CD4-positive, CD25-positive, alpha-beta regulatory T cell (primary cell): Measurements from ENCODE around the gene RBM38. TPM values are rescaled to one million over a fixed set of nuclear protein-coding genes. Genes with fewer than 3 reads are reported as not detected.
"Not testable (repeated sequence)": the region's sequence is repeated elsewhere in the genome, so short reads cannot be mapped to it uniquely, and the experiment has no call there.

Experiments
- ATAC-seq, 2 donors: fragments of 150-1000 bp; cut with Tn5 transposase; one replicate each; pipeline ENCODE4 v1.10.0; 2021; ENCODE audit warnings: low read depth in 2 of 2, moderate number of reproducible peaks in 2 of 2, moderate library complexity in 1 of 2
- DNase-seq, 3 donors: peaks; one replicate each; pipeline versions ENCODE4 v3.0.0 to v3.0.0-alpha.2; 2012 to 2022; ENCODE audit warnings: mixed read lengths in 1 of 3
- H3K27ac ChIP-seq: one replicate; pipeline ENCODE4 v1.7.0; 2013; ENCODE audit warnings: mild to moderate bottlenecking, low read length; ENCODE audit not compliant: insufficient read depth, poor library complexity, severe bottlenecking
- H3K27me3 ChIP-seq: one replicate; pipeline ENCODE4 v1.7.0; 2013; ENCODE audit warnings: low read length; ENCODE audit not compliant: control insufficient read depth, insufficient read depth
- H3K36me3 ChIP-seq: one replicate; pipeline ENCODE4 v1.7.0; 2013; ENCODE audit warnings: mild to moderate bottlenecking, low read length, moderate library complexity; ENCODE audit not compliant: control insufficient read depth, insufficient read depth
- H3K4me1 ChIP-seq: 2 replicates; pipeline ENCODE4 v1.7.0; 2013; ENCODE audit warnings: mild to moderate bottlenecking, low read length; ENCODE audit not compliant: insufficient read depth, control insufficient read depth, poor library complexity, severe bottlenecking
- H3K4me3 ChIP-seq: one replicate; pipeline ENCODE4 v1.7.0; 2013; ENCODE audit warnings: low read depth, mild to moderate bottlenecking, low read length, moderate library complexity
- H3K9me3 ChIP-seq, 2 experiments: 1 replicate in 1 of 2; 2 replicates in 1 of 2; pipeline ENCODE4 v1.7.0; 2013; ENCODE audit warnings: low read length in 2 of 2, mild to moderate bottlenecking in 1 of 2, moderate library complexity in 1 of 2; ENCODE audit not compliant: control insufficient read depth in 2 of 2
- H3K27ac Mint-ChIP-seq, 3 donors: one replicate each; pipeline ENCODE4 v1.8.0; 2020 to 2022; ENCODE audit warnings: mild to moderate bottlenecking in 3 of 3, mixed read lengths in 3 of 3, moderate library complexity in 2 of 3
- H3K27me3 Mint-ChIP-seq: one replicate; pipeline ENCODE4 v1.8.0; 2022; ENCODE audit warnings: mild to moderate bottlenecking, mixed read lengths
- H3K36me3 Mint-ChIP-seq: one replicate; pipeline ENCODE4 v1.8.0; 2020; ENCODE audit warnings: mixed read lengths
- H3K4me1 Mint-ChIP-seq, 4 donors: one replicate each; pipeline ENCODE4 v1.8.0; 2020 to 2022; ENCODE audit warnings: mixed read lengths in 4 of 4, mild to moderate bottlenecking in 1 of 4
- H3K4me3 Mint-ChIP-seq, 4 donors: one replicate each; pipeline ENCODE4 v1.8.0; 2020 to 2022; ENCODE audit warnings: mild to moderate bottlenecking in 4 of 4, mixed read lengths in 4 of 4, moderate library complexity in 3 of 4
- H3K9me3 Mint-ChIP-seq, 7 donors: one replicate each; pipeline ENCODE4 v1.8.0; 2020 to 2022; ENCODE audit warnings: mixed read lengths in 7 of 7, mild to moderate bottlenecking in 3 of 7, moderate library complexity in 2 of 7
- polyA plus RNA-seq, 4 donors: library from polyadenylated mRNA; unstranded; fragments of 300-500 nt; fragmentation: Illumina TruSeq; gene quantifications; one replicate each; pipeline ENCODE4 v1.2.3, GENCODE V29; 2021
- total RNA-seq: library from RNA; stranded (reverse); gene quantifications from one replicate; pipeline ENCODE4 v1.2.3, GENCODE V29; 2022

Gene RBM38
- total and polyA plus RNA-seq, 5 donors from 2014 or later = 71.9 to 322 (median 126) TPM

- H3K9me3 Mint-ChIP-seq = no peaks in the 10 kb centered on the region
Measured at GRCh38 chr20:57415771-57416170, 24.6 kb downstream of the RBM38 start.

GRCh38 chr20:57416296-57417022 is 25.3 kb downstream of the RBM38 start:
- Mint-ChIP-seq H3K27me3 (peaks cover 8% of the 10 kb centered on the region), H3K4me1 (peaks cover 0 to 25% (median 7%) of the 10 kb centered on the region in 4 donors)
- ATAC-seq = no peak

More at GRCh38 chr20:57415771-57416170, 24.6 kb downstream of the RBM38 start:
- Mint-ChIP-seq H3K36me3 (peaks cover 4% of the 10 kb centered on the region), H3K4me3 (no peak overlapping the region), H3K4me1 (peaks cover 0 to 30% (median 8%) of the 10 kb centered on the region in 4 donors), H3K27me3 (peaks cover 8% of the 10 kb centered on the region), H3K27ac (peak overlapping the region in 2 of 3 donors; percentile 33 to 75)
- ATAC-seq (no peak), DNase-seq (no peak)
- no peak overlapping the region for H3K27ac ChIP-seq
- H3K4me3 ChIP-seq = no peak overlapping the region
- no peaks in the 10 kb centered on the region for H3K27me3 ChIP-seq
- peaks cover 6% of the 10 kb centered on the region for H3K4me1 ChIP-seq
- no peaks in the 10 kb centered on the region for H3K36me3 ChIP-seq
- no peaks in the 10 kb centered on the region for H3K9me3 ChIP-seq

GRCh38 chr20:57417051-57417689 is 26.0 kb downstream of the RBM38 start:
- Histone ChIP-seq H3K36me3 (no peaks in the 10 kb centered on the region), H3K4me3 (no peak overlapping the region), H3K27me3 (no peaks in the 10 kb centered on the region), H3K27ac (no peak overlapping the region), H3K4me1 (peaks cover 1% of the 10 kb centered on the region), H3K9me3 (no peaks in the 10 kb centered on the region)
- DNase-seq (no peak), ATAC-seq (no peak)
- Mint-ChIP-seq H3K27me3 (peaks cover 8% of the 10 kb centered on the region), H3K9me3 (no peaks in the 10 kb centered on the region), H3K36me3 (no peaks in the 10 kb centered on the region), H3K27ac (peak overlapping the region in 1 of 3 donors; percentile 25), H3K4me3 (no peak overlapping the region), H3K4me1 (peaks cover 5 to 27% (median 7%) of the 10 kb centered on the region in 4 donors)

More at GRCh38 chr20:57416296-57417022, 25.3 kb downstream of the RBM38 start:
- no peak for DNase-seq
- no peaks in the 10 kb centered on the region for H3K9me3 Mint-ChIP-seq
- Histone ChIP-seq H3K27ac (no peak overlapping the region), H3K9me3 (no peaks in the 10 kb centered on the region), H3K27me3 (no peaks in the 10 kb centered on the region), H3K4me1 (peaks cover 6% of the 10 kb centered on the region), H3K4me3 (no peak overlapping the region), H3K36me3 (no peaks in the 10 kb centered on the region)
- H3K4me3 Mint-ChIP-seq = no peak overlapping the region
- H3K36me3 Mint-ChIP-seq = no peaks in the 10 kb centered on the region
- peak overlapping the region in 2 of 3 donors; percentile 25 to 75 for H3K27ac Mint-ChIP-seq

- Histone ChIP-seq H3K36me3 (no peaks in the 10 kb centered on the region), H3K4me1 (no peaks in the 10 kb centered on the region), H3K9me3 (no peaks in the 10 kb centered on the region), H3K27ac (no peak overlapping the region), H3K27me3 (no peaks in the 10 kb centered on the region), H3K4me3 (no peak overlapping the region)
- Mint-ChIP-seq H3K27me3 (peaks cover 8% of the 10 kb centered on the region), H3K9me3 (no peaks in the 10 kb centered on the region), H3K36me3 (no peaks in the 10 kb centered on the region), H3K4me1 (peaks cover 6 to 20% (median 7%) of the 10 kb centered on the region in 4 donors), H3K27ac (peak overlapping the region in 1 of 3 donors; percentile 58), H3K4me3 (no peak overlapping the region)
- ATAC-seq (no peak), DNase-seq (no peak)
Measured at GRCh38 chr20:57417830-57418780, 26.9 kb downstream of the RBM38 start.

- Mint-ChIP-seq H3K4me1 (peaks cover 7 to 30% (median 11%) of the 10 kb centered on the region in 4 donors), H3K27ac (peak overlapping the region in 1 of 3 donors; percentile 58), H3K4me3 (peak overlapping the region in 1 of 4 donors; percentile 38)
- not testable (repeated sequence) for H3K27me3 Mint-ChIP-seq, H3K9me3 Mint-ChIP-seq, H3K9me3 ChIP-seq, H3K36me3 Mint-ChIP-seq, H3K4me1 ChIP-seq, H3K27ac ChIP-seq, DNase-seq, H3K4me3 ChIP-seq, H3K36me3 ChIP-seq, H3K27me3 ChIP-seq, ATAC-seq
Measured at GRCh38 chr20:57419479-57419878, 28.3 kb downstream of the RBM38 start.

- Histone ChIP-seq H3K36me3 (no peaks in the 10 kb centered on the region), H3K4me1 (peaks cover 3% of the 10 kb centered on the region), H3K27ac (no peak overlapping the region), H3K4me3 (no peak overlapping the region), H3K27me3 (no peaks in the 10 kb centered on the region), H3K9me3 (no peaks in the 10 kb centered on the region)
- ATAC-seq (no peak), DNase-seq (no peak)
- H3K27me3 Mint-ChIP-seq = peaks cover 8% of the 10 kb centered on the region
- peaks cover 0 to 2% (median 0%) of the 10 kb centered on the region in 7 donors for H3K9me3 Mint-ChIP-seq
- peaks cover 7 to 35% (median 14%) of the 10 kb centered on the region in 4 donors for H3K4me1 Mint-ChIP-seq
- no peak overlapping the region for H3K27ac Mint-ChIP-seq
- no peak overlapping the region for H3K4me3 Mint-ChIP-seq
- H3K36me3 Mint-ChIP-seq = no peaks in the 10 kb centered on the region
Measured at GRCh38 chr20:57420571-57421252, 29.5 kb downstream of the RBM38 start.
